H1 (cell line): Measurements from ENCODE around the gene MIXL1. TPM values are rescaled to one million over a fixed set of nuclear protein-coding genes. Genes with fewer than 3 reads are reported as not detected.

Experiments
- CTCF ChIA-PET: fragments of 300-600 bp; sonication (Branson Sonifier 250); formaldehyde crosslinking; loops from one replicate; lab custom pipeline; 2021; ENCODE audit not compliant: partially characterized antibody; lab: Charles Lee
- POLR2A ChIA-PET: fragments of 300-600 bp; sonication (Branson Sonifier 250); formaldehyde crosslinking; loops from one replicate; lab custom pipeline; 2021; ENCODE audit warnings: inconsistent platforms; ENCODE audit not compliant: partially characterized antibody; lab: Charles Lee
- DNase-seq, 2 experiments: peaks; one replicate each; pipeline versions ENCODE4 v3.0.0 to v3.0.0-alpha.2; 2010 to 2022; ENCODE audit warnings: low spot score in 2 of 2, low read depth in 1 of 2, mixed read lengths in 1 of 2
- FAIRE-seq: peaks from 2 replicates; lab custom pipeline; 2011; peaks lifted over from hg19 to GRCh38; lab: Jason Lieb, UNC
- H2AFZ ChIP-seq: 2 replicates; pipeline ENCODE4 v1.8.1; 2012; ENCODE audit warnings: low read length, inconsistent platforms
- H2AK5ac ChIP-seq: 2 replicates; pipeline ENCODE4 v1.6.1; 2013; ENCODE audit warnings: low read depth, low read length
- H2BK120ac ChIP-seq: replicated peaks from 2 replicates; pipeline ENCODE3; 2013; ENCODE audit warnings: low read depth, low read length, inconsistent platforms
- H2BK12ac ChIP-seq: 2 replicates; pipeline ENCODE4 v1.6.1; 2013; ENCODE audit warnings: low read depth, low read length
- H2BK15ac ChIP-seq: 2 replicates; pipeline ENCODE4 v1.6.1; 2013; ENCODE audit warnings: low read length
- H2BK20ac ChIP-seq: 2 replicates; pipeline ENCODE4 v1.6.1; 2013; ENCODE audit warnings: low read length
- H2BK5ac ChIP-seq: 2 replicates; pipeline ENCODE4 v1.6.1; 2013; ENCODE audit warnings: low read depth, low read length
- H3K14ac ChIP-seq: 2 replicates; pipeline ENCODE4 v1.6.1; 2013; ENCODE audit warnings: inconsistent platforms; ENCODE audit not compliant: insufficient read length
- H3K18ac ChIP-seq: 2 replicates; pipeline ENCODE4 v1.6.1; 2013; ENCODE audit warnings: low read length; ENCODE audit errors: extremely low read depth
- H3K23ac ChIP-seq: 2 replicates; pipeline ENCODE4 v1.6.1; 2013; ENCODE audit warnings: inconsistent platforms; ENCODE audit not compliant: insufficient read length
- H3K23me2 ChIP-seq: 2 replicates; pipeline ENCODE4 v1.6.1; 2013; ENCODE audit warnings: low read depth, low read length
- H3K27ac ChIP-seq: 2 replicates; pipeline ENCODE4 v1.6.1; 2011; ENCODE audit warnings: low read depth, low read length, inconsistent platforms
- H3K27me3 ChIP-seq, 4 experiments: replicated peaks in 1 of 4; 1 replicate in 1 of 4; 2 replicates in 3 of 4; pipeline versions ENCODE4 v1.6.1 to v1.8.1; 2011 to 2013; ENCODE audit warnings: low read length in 3 of 4, mild to moderate bottlenecking in 3 of 4, inconsistent platforms in 2 of 4, mixed read lengths in 2 of 4, moderate library complexity in 1 of 4; ENCODE audit not compliant: control insufficient read depth in 3 of 4, insufficient read depth in 3 of 4; ENCODE audit errors: extremely low read depth in 1 of 4
- H3K36me3 ChIP-seq, 4 experiments: 2 replicates each; pipeline versions ENCODE4 v1.6.1 to v1.8.1; 2011 to 2013; ENCODE audit warnings: mild to moderate bottlenecking in 4 of 4, low read length in 3 of 4, moderate library complexity in 2 of 4, control low read depth in 1 of 4, inconsistent platforms in 1 of 4; ENCODE audit not compliant: insufficient read depth in 4 of 4, control insufficient read depth in 2 of 4
- H3K4ac ChIP-seq: replicated peaks from 2 replicates; pipeline ENCODE3; 2013; ENCODE audit warnings: low read length, low read depth, mixed read lengths, inconsistent platforms; ENCODE audit not compliant: insufficient read length
- H3K4me1 ChIP-seq, 4 experiments: replicated peaks in 1 of 4; 1 replicate in 1 of 4; 2 replicates in 3 of 4; pipeline versions ENCODE4 v1.6.1 to v1.8.1; 2011 to 2013; ENCODE audit warnings: low read length in 3 of 4, inconsistent platforms in 2 of 4, mixed read lengths in 1 of 4; ENCODE audit not compliant: insufficient read depth in 4 of 4, control insufficient read depth in 3 of 4
- H3K4me2 ChIP-seq, 2 experiments: 2 replicates each; pipeline versions ENCODE4 v1.6.1 to v1.8.1; 2011 to 2013; ENCODE audit warnings: low read depth in 2 of 2, low read length in 2 of 2, control low read depth in 1 of 2, inconsistent platforms in 1 of 2, mild to moderate bottlenecking in 1 of 2; ENCODE audit not compliant: insufficient read depth in 1 of 2
- H3K4me3 ChIP-seq, 4 experiments: fragments of 200-600, 300-600 bp in 1 of 4; sonication (generic), shearing (Covaris generic), sonication (Bioruptor Twin) in 1 of 4; 2 replicates each; pipeline versions ENCODE4 v1.5.1 to v1.8.1; 2011 to 2016; ENCODE audit warnings: low read length in 4 of 4, low read depth in 3 of 4, control low read depth in 2 of 4, inconsistent platforms in 2 of 4, mild to moderate bottlenecking in 2 of 4, mixed read lengths in 1 of 4, moderate library complexity in 1 of 4; ENCODE audit not compliant: insufficient read depth in 2 of 4; ENCODE audit errors: extremely low read depth in 1 of 4
- H3K56ac ChIP-seq: replicated peaks from 2 replicates; pipeline ENCODE3; 2013; ENCODE audit warnings: low read depth, mild to moderate bottlenecking, mixed read lengths, low read length, inconsistent platforms; ENCODE audit not compliant: insufficient read length
- H3K79me1 ChIP-seq: 2 replicates; pipeline ENCODE4 v1.6.1; 2013; ENCODE audit warnings: low read depth, low read length, control low read depth
- H3K79me2 ChIP-seq, 2 experiments: 2 replicates each; pipeline versions ENCODE4 v1.6.1 to v1.8.1; 2012 to 2013; ENCODE audit warnings: low read length in 2 of 2, mild to moderate bottlenecking in 2 of 2, inconsistent platforms in 1 of 2; ENCODE audit not compliant: insufficient read depth in 2 of 2, control insufficient read depth in 1 of 2
- H3K9ac ChIP-seq, 4 experiments: replicated peaks in 1 of 4; 1 replicate in 1 of 4; 2 replicates in 3 of 4; pipeline versions ENCODE4 v1.6.1 to v1.8.1; 2011 to 2013; ENCODE audit warnings: low read depth in 3 of 4, low read length in 3 of 4, control low read depth in 2 of 4, mild to moderate bottlenecking in 2 of 4, moderate library complexity in 2 of 4, inconsistent platforms in 1 of 4; ENCODE audit errors: extremely low read depth in 1 of 4
- H3K9me3 ChIP-seq, 2 experiments: 2 replicates each; pipeline versions ENCODE4 v1.6.1 to v1.8.1; 2012 to 2013; ENCODE audit warnings: mild to moderate bottlenecking in 2 of 2, moderate library complexity in 2 of 2, control low read depth in 1 of 2, inconsistent platforms in 1 of 2, low read depth in 1 of 2, low read length in 1 of 2, mixed read lengths in 1 of 2; ENCODE audit not compliant: insufficient read depth in 2 of 2
- H4K20me1 ChIP-seq, 2 experiments: replicated peaks in 1 of 2; 2 replicates each; pipeline versions ENCODE3 to v1.8.1; 2011 to 2013; ENCODE audit warnings: inconsistent platforms in 2 of 2, low read length in 2 of 2, mild to moderate bottlenecking in 1 of 2; ENCODE audit not compliant: insufficient read depth in 2 of 2, control insufficient read depth in 1 of 2
- H4K5ac ChIP-seq: 2 replicates; pipeline ENCODE4 v1.6.1; 2013; ENCODE audit warnings: low read length, low read depth, mixed read lengths, inconsistent platforms; ENCODE audit not compliant: insufficient read length
- H4K8ac ChIP-seq: 2 replicates; pipeline ENCODE4 v1.8.0; 2013; ENCODE audit warnings: mild to moderate bottlenecking, moderate library complexity, low read length, inconsistent platforms; ENCODE audit not compliant: insufficient read depth; ENCODE audit errors: extremely low read depth
- H4K91ac ChIP-seq: replicated peaks from 2 replicates; pipeline ENCODE3; 2013; ENCODE audit warnings: low read length, mixed read lengths, inconsistent platforms; ENCODE audit not compliant: insufficient read length
- BACH1 ChIP-seq: IDR thresholded peaks from 2 replicates; pipeline ENCODE4 v1.6.1; 2012; ENCODE audit warnings: low read length, improper control_type of control experiment
- BRCA1 ChIP-seq: IDR thresholded peaks from 2 replicates; pipeline ENCODE4 v1.6.1; 2012; ENCODE audit warnings: low read depth, low read length, improper control_type of control experiment
- EGR1 ChIP-seq: IDR thresholded peaks from 2 replicates; pipeline ENCODE4 v1.6.1; 2011; ENCODE audit warnings: low read depth, low read length, borderline replicate concordance
- EP300 ChIP-seq, 2 experiments: IDR thresholded peaks; 1 replicate in 1 of 2; 2 replicates in 1 of 2; pipeline ENCODE4 v1.6.1; 2011 to 2012; ENCODE audit warnings: low read depth in 2 of 2, low read length in 2 of 2, mild to moderate bottlenecking in 2 of 2, borderline replicate concordance in 1 of 2, inconsistent platforms in 1 of 2, moderate library complexity in 1 of 2
- HDAC2 ChIP-seq, 2 experiments: fragments of 300-600 bp in 1 of 2; sonication (generic) in 1 of 2; IDR thresholded peaks; 2 replicates each; pipeline ENCODE4 v1.6.1; 2011 to 2012; ENCODE audit warnings: low read depth in 2 of 2, low read length in 2 of 2, mild to moderate bottlenecking in 2 of 2, moderate library complexity in 2 of 2, borderline replicate concordance in 1 of 2, inconsistent platforms in 1 of 2
- NRF1 ChIP-seq: IDR thresholded peaks from 2 replicates; pipeline ENCODE4 v1.6.1; 2011; ENCODE audit warnings: mild to moderate bottlenecking, low read depth, low read length, improper control_type of control experiment
- POLR2A ChIP-seq, 2 experiments: IDR thresholded peaks; 1 replicate in 1 of 2; 2 replicates in 1 of 2; pipeline ENCODE4 v1.6.1; 2011; ENCODE audit warnings: low read depth in 2 of 2, low read length in 2 of 2, mild to moderate bottlenecking in 2 of 2; ENCODE audit errors: control extremely low read depth in 1 of 2
- POU5F1 ChIP-seq: IDR thresholded peaks from 2 replicates; pipeline ENCODE4 v1.6.1; 2011; ENCODE audit warnings: low read depth, mild to moderate bottlenecking, low read length, moderate library complexity
- SAP30 ChIP-seq: fragments of 300-600 bp; sonication (generic); IDR thresholded peaks from 2 replicates; pipeline ENCODE4 v1.7.1; 2012; ENCODE audit warnings: low read length, moderate library complexity, mild to moderate bottlenecking, inconsistent platforms; ENCODE audit not compliant: insufficient read depth, insufficient replicate concordance
- SIRT6 ChIP-seq: IDR thresholded peaks from one replicate; pipeline ENCODE4 v1.7.1; 2012; ENCODE audit warnings: low read length, inconsistent platforms
- SIX5 ChIP-seq: IDR thresholded peaks from 2 replicates; pipeline ENCODE4 v1.6.1; 2011; ENCODE audit warnings: mild to moderate bottlenecking, low read depth, low read length
- SP4 ChIP-seq: IDR thresholded peaks from 2 replicates; pipeline ENCODE4 v1.6.1; 2012; ENCODE audit warnings: low read length, inconsistent platforms
- SRF ChIP-seq: IDR thresholded peaks from 2 replicates; pipeline ENCODE4 v1.6.1; 2011; ENCODE audit warnings: mild to moderate bottlenecking, low read depth, low read length, moderate library complexity
- SUZ12 ChIP-seq: fragments of 200-600 bp; sonication (generic); IDR thresholded peaks from 2 replicates; pipeline ENCODE4 v1.6.1; 2012; ENCODE audit warnings: mild to moderate bottlenecking, inconsistent platforms, low read length, moderate library complexity, mixed read lengths
- TCF12 ChIP-seq: IDR thresholded peaks from 2 replicates; pipeline ENCODE4 v1.6.1; 2011; ENCODE audit warnings: low read depth, mild to moderate bottlenecking, low read length
- WGBS, 2 experiments: shearing (Covaris generic) in 1 of 2; methylation state at CpG; one replicate each; pipeline versions ENCODE4 v1.1.6 to v1.1.7; 2013 to 2015; ENCODE audit warnings: low lambda C conversion rate in 2 of 2, mixed read lengths in 2 of 2, inconsistent platforms in 1 of 2, low coverage in 1 of 2, missing lambda C conversion rate in 1 of 2; ENCODE audit not compliant: insufficient replicate concordance in 2 of 2, insufficient coverage in 1 of 2, insufficient read length in 1 of 2; ENCODE audit errors: extremely low coverage in 1 of 2, missing lambda C conversion rate in 1 of 2; 5-methylcytosine and 5-hydroxymethylcytosine counted together
- polyA plus RNA-seq, 7 experiments: library from polyadenylated mRNA; depleted of rRNA in 3 of 7; stranded (reverse) in 5 of 7; unstranded in 2 of 7; fragments of >200 nt in 5 of 7; fragments of 200-250 nt in 2 of 7; gene quantifications; 1 replicate in 5 of 7; 2 replicates in 1 of 7; 4 replicates in 1 of 7; pipeline versions ENCODE4 v1.2.1 to v1.2.3, GENCODE V29; 2011 to 2013; ENCODE audit warnings: missing spikeins in 2 of 7, mixed read lengths in 2 of 7
- total RNA-seq: library from RNA; stranded (reverse); fragmentation: NEBNext Ultra II Directional; extraction: Animal tissue kit (Norgen Biotek cat#: 25700); gene quantifications from 2 replicates; pipeline ENCODE4 v1.2.1, GENCODE V29; 2021

The MIXL1 gene
- total and polyA plus RNA-seq, 2 of the 8 experiments (the other 6 are each of a cell fraction or from before 2014, with no cell fraction given): 1.5 to 1.8 TPM

GRCh38 chr1:226199971-226200370, 23.5 kb upstream of the MIXL1 start:
- ChIA-PET POLR2A (interaction anchor here (1.0 kb wide), 1 partner anchor 26 kb away, joined by 3 read pairs; no protein-coding TSS in a partner anchor), CTCF (interaction anchor here (0.8 to 10.3 kb wide), 18 partner anchors 8 to 133 kb away, joined by 3 to 139 read pairs (median 6); partner anchors contain the start of gene MIXL1)
- Histone ChIP-seq H4K5ac (no peak overlapping the region), H3K4me3 (no peak overlapping the region), H2BK15ac (no peak overlapping the region), H3K14ac (no peak overlapping the region), H3K9me3 (no peaks in the 10 kb centered on the region), H4K8ac (no peak overlapping the region), H2BK120ac (no peak overlapping the region), H3K23ac (no peak overlapping the region), H3K9ac (no peak overlapping the region), H2BK5ac (no peak overlapping the region), H3K23me2 (no peaks in the 10 kb centered on the region), H3K36me3 (no peaks in the 10 kb centered on the region), H3K56ac (no peak overlapping the region), H3K18ac (no peak overlapping the region), H2AFZ (no peak overlapping the region), H2BK12ac (no peak overlapping the region), H3K79me2 (no peaks in the 10 kb centered on the region), H2AK5ac (no peak overlapping the region), H3K27me3 (no peaks in the 10 kb centered on the region; a peak in 1 of 7 replicates), H3K4me2 (no peak overlapping the region), H3K27ac (no peak overlapping the region), H4K91ac (no peak overlapping the region), H3K4ac (no peak overlapping the region), H3K4me1 (peaks cover 0 to 4% (median 2%) of the 10 kb centered on the region in 4 experiments; a peak in 3 of 7 replicates), H4K20me1 (no peaks in the 10 kb centered on the region), H3K79me1 (no peaks in the 10 kb centered on the region), H2BK20ac (no peak overlapping the region)
- DNase-seq (no peak), FAIRE-seq (no peak)
- TF ChIP-seq SRF (no peak), BACH1 (no peak), HDAC2 (IDR thresholded peaks at IDR 0.05; ENCODE audit: borderline replicate concordance in 1 of 2, low read depth in 2 of 2, low read length in 2 of 2) (no peak), SUZ12 (no peak), SIX5 (no peak), SP4 (no peak), SIRT6 (no peak), EP300 (IDR thresholded peaks at IDR 0.05; ENCODE audit: borderline replicate concordance in 1 of 2, low read depth in 2 of 2, low read length in 2 of 2) (no peak), EGR1 (no peak), TCF12 (no peak), POLR2A (IDR thresholded peaks at IDR 0.05; ENCODE audit: control extremely low read depth in 1 of 2, low read depth in 2 of 2, low read length in 2 of 2) (no peak), POU5F1 (no peak), NRF1 (no peak), BRCA1 (no peak), SAP30 (no peak)
- WGBS, 2 experiments: 71% methylated on average over 2 of the region's 2 CpGs; no CpG with 5 or more reads in 1 of the 2 experiments
